GM12878 (cell line): ENCODE data around the gene CADM2. TPM values are rescaled to one million over a fixed set of nuclear protein-coding genes. Genes with fewer than 3 reads are reported as not detected.

Experiments used
- ATAC-seq: fragments of 200-7000 bp; cut with Tn5 transposase; 3 replicates; pipeline ENCODE4 v1.9.1; 2020; ENCODE audit warnings: mild to moderate bottlenecking, moderate library complexity
- BruUV-seq: library from RNA; stranded (reverse); fragments of 400-500 nt; replicated peaks from 2 replicates; lab custom pipeline; 2021; lab: Mats Ljungman, UMichigan
- CTCF ChIA-PET: fragments of 300-600 bp; sonication (Branson Sonifier 250); formaldehyde crosslinking; extraction: SDS; loops from one replicate; lab custom pipeline; 2021; ENCODE audit warnings: inconsistent platforms; lab: Yijun Ruan, JAX
- POLR2A ChIA-PET: fragments of 350-600 bp; formaldehyde crosslinking; extraction: SDS; loops from one replicate; lab custom pipeline; 2021; ENCODE audit warnings: inconsistent platforms; lab: Charles Lee
- RAD21 ChIA-PET: fragments of 300-600 bp; sonication (Branson Sonifier 250); formaldehyde crosslinking; loops from one replicate; lab custom pipeline; 2023; ENCODE audit warnings: antibody characterized with exemption; ENCODE audit not compliant: unreplicated experiment; lab: Charles Lee
- SMC1A ChIA-PET: fragments of 300-600 bp; sonication (Branson Sonifier 250); formaldehyde crosslinking; loops from one replicate; lab custom pipeline; 2023; ENCODE audit not compliant: unreplicated experiment, uncharacterized antibody; lab: Charles Lee
- DNase-seq: peaks from one replicate; pipeline ENCODE4 v3.0.0-alpha.2; 2011; ENCODE audit warnings: low read depth, low spot score
- FAIRE-seq: peaks from 3 replicates; lab custom pipeline; 2011; peaks lifted over from hg19 to GRCh38; lab: Jason Lieb, UNC
- H2AFZ ChIP-seq: 2 replicates; pipeline ENCODE4 v1.6.0; 2011; ENCODE audit warnings: low read depth, low read length, control low read depth; ENCODE audit not compliant: control insufficient read depth
- H3K27ac ChIP-seq: 2 replicates; pipeline ENCODE4 v1.5.1; 2011; ENCODE audit warnings: control low read depth; ENCODE audit not compliant: control insufficient read depth, insufficient read depth
- H3K27me3 ChIP-seq, 2 experiments: replicated peaks in 1 of 2; 2 replicates each; pipeline versions ENCODE4 v1.6.0 to v1.6.1; 2011; ENCODE audit warnings: low read length in 1 of 2; ENCODE audit not compliant: control insufficient read depth in 2 of 2, insufficient read depth in 2 of 2
- H3K36me3 ChIP-seq, 2 experiments: 2 replicates each; pipeline ENCODE4 v1.5.1; 2011; ENCODE audit warnings: low read length in 1 of 2; ENCODE audit not compliant: control insufficient read depth in 2 of 2, insufficient read depth in 2 of 2
- H3K4me1 ChIP-seq: 2 replicates; pipeline ENCODE4 v1.6.1; 2011; ENCODE audit warnings: mild to moderate bottlenecking, low read length, moderate library complexity, mixed read lengths; ENCODE audit not compliant: control insufficient read depth, insufficient read depth
- H3K4me2 ChIP-seq: 2 replicates; pipeline ENCODE4 v1.6.0; 2011; ENCODE audit warnings: control low read depth; ENCODE audit not compliant: control insufficient read depth, insufficient read depth
- H3K4me3 ChIP-seq: fragments of 200-600 bp; sonication (generic); 2 replicates; pipeline ENCODE4 v1.5.1; 2016
- H3K79me2 ChIP-seq: 2 replicates; pipeline ENCODE4 v1.6.0; 2011; ENCODE audit warnings: low read length; ENCODE audit not compliant: control insufficient read depth, insufficient read depth
- H3K9ac ChIP-seq: 2 replicates; pipeline ENCODE4 v1.8.0; 2011; ENCODE audit warnings: low read length, control low read depth, mixed read lengths; ENCODE audit not compliant: control insufficient read depth, insufficient read depth
- H3K9me3 ChIP-seq: replicated peaks from 3 replicates; pipeline ENCODE4 v1.5.1; 2011; ENCODE audit warnings: mild to moderate bottlenecking, low read length; ENCODE audit not compliant: control insufficient read depth, insufficient read depth
- H4K20me1 ChIP-seq: 2 replicates; pipeline ENCODE4 v1.6.0; 2011; ENCODE audit not compliant: control insufficient read depth, insufficient read depth
- BHLHE40 ChIP-seq, 2 experiments: fragments of 450-650 bp in 1 of 2; IDR thresholded peaks; 2 replicates each; pipeline ENCODE4 v1.6.1; 2011 to 2017; ENCODE audit warnings: low read depth in 2 of 2, borderline replicate concordance in 1 of 2, improper control_type of control experiment in 1 of 2, low read length in 1 of 2, mild to moderate bottlenecking in 1 of 2
- CBX3 ChIP-seq: fragments of 200-600 bp; sonication (generic); IDR thresholded peaks from 2 replicates; pipeline ENCODE4 v1.6.1; 2016; ENCODE audit warnings: low read depth, borderline replicate concordance
- CHD1 ChIP-seq: IDR thresholded peaks from 2 replicates; pipeline ENCODE4 v1.6.1; 2012; ENCODE audit warnings: low read depth, low read length, improper control_type of control experiment
- CHD2 ChIP-seq: IDR thresholded peaks from 2 replicates; pipeline ENCODE4 v1.6.1; 2011; ENCODE audit warnings: low read depth, low read length, improper control_type of control experiment, borderline replicate concordance
- CREB1 ChIP-seq: IDR thresholded peaks from 2 replicates; pipeline ENCODE4 v1.6.1; 2012; ENCODE audit warnings: low read depth, mild to moderate bottlenecking, inconsistent platforms
- DPF2 ChIP-seq: fragments of 450-650 bp; IDR thresholded peaks from 2 replicates; pipeline ENCODE4 v1.6.1; 2017; ENCODE audit warnings: mild to moderate bottlenecking
- E2F4 ChIP-seq: IDR thresholded peaks from 2 replicates; pipeline ENCODE4 v1.6.1; 2012; ENCODE audit warnings: low read depth, low read length, improper control_type of control experiment
- MTA2 ChIP-seq: fragments of 450-650 bp; IDR thresholded peaks from 2 replicates; pipeline ENCODE4 v1.6.1; 2016; ENCODE audit warnings: low read depth, mild to moderate bottlenecking, moderate library complexity
- MTA3 ChIP-seq: IDR thresholded peaks from 2 replicates; pipeline ENCODE4 v1.6.1; 2012; ENCODE audit warnings: low read length, inconsistent platforms, borderline replicate concordance
- NR2C2 ChIP-seq: IDR thresholded peaks from 2 replicates; pipeline ENCODE4 v1.6.1; 2011; ENCODE audit warnings: borderline replicate concordance, low read depth; ENCODE audit not compliant: control insufficient read depth, insufficient read length
- NRF1 ChIP-seq: conservative IDR thresholded peaks from 2 replicates; pipeline ENCODE4 v1.6.1; 2011; ENCODE audit warnings: mild to moderate bottlenecking, low read depth, low read length, improper control_type of control experiment
- RCOR1 ChIP-seq: conservative IDR thresholded peaks from 2 replicates; pipeline ENCODE4 v1.6.1; 2012; ENCODE audit warnings: low read depth, low read length, improper control_type of control experiment
- RELA ChIP-seq: fragments of 450-650 bp; IDR thresholded peaks from 2 replicates; pipeline ENCODE4 v1.8.0; 2014; ENCODE audit warnings: borderline replicate concordance; ENCODE audit not compliant: partially characterized antibody
- RUNX3 ChIP-seq: IDR thresholded peaks from 2 replicates; pipeline ENCODE4 v1.6.1; 2012; ENCODE audit warnings: low read length, inconsistent platforms
- STAT1 ChIP-seq: fragments of 450-650 bp; conservative IDR thresholded peaks from 2 replicates; pipeline ENCODE4 v1.6.1; 2014; ENCODE audit warnings: antibody characterized with exemption, mild to moderate bottlenecking
- ZBTB40 ChIP-seq: fragments of 450-650 bp; IDR thresholded peaks from 2 replicates; pipeline ENCODE4 v1.6.1; 2016; ENCODE audit warnings: mild to moderate bottlenecking, moderate library complexity, borderline replicate concordance
- in situ Hi-C: fragments of 300-500 bp; cut with MboI; formaldehyde crosslinking; loops from 9 replicates; pipeline ENCODE4 v1.14.3; 2018; ENCODE audit warnings: mixed read lengths
- intact Hi-C: fragments of 100-400 bp; cut with micrococcal nuclease; formaldehyde crosslinking; loops from one replicate; pipeline ENCODE4 v1.14.2; 2022; ENCODE audit not compliant: unreplicated experiment
- polyA plus RNA-seq, 11 experiments: library from polyadenylated mRNA; depleted of rRNA in 4 of 11; unstranded in 6 of 11; stranded (reverse) in 5 of 11; fragments of >200 nt; fragmentation: Nextera tagmentation in 4 of 11; fragmentation: Illumina TruSeq in 1 of 11; extraction: Ambion mirVana in 4 of 11; extraction: Trizol in 1 of 11; gene quantifications; 1 replicate in 1 of 11; 2 replicates in 10 of 11; pipeline versions ENCODE4 v1.2.1 to v1.2.3, GENCODE V29; 2011 to 2016; ENCODE audit warnings: inconsistent platforms in 2 of 11, missing spikeins in 2 of 11, low read depth in 1 of 11
- total RNA-seq, 4 experiments: library from RNA; depleted of rRNA in 3 of 4; stranded (reverse); fragments of >200 nt in 3 of 4; fragmentation: Illumina TruSeq in 1 of 4; extraction: Trizol in 1 of 4; gene quantifications; 2 replicates each; pipeline versions ENCODE4 v1.2.1 to v1.2.3, GENCODE V29; 2013 to 2021

CADM2 gene
- total and polyA plus RNA-seq, 10 of the 15 experiments (the other 5 are each of a cell fraction or from before 2014, with no cell fraction given): 0.13 TPM; not detected in 9

GRCh38 chr3:85846940-85847339 is 888.2 kb downstream of the CADM2 start:
- FAIRE-seq (no peak), ATAC-seq (no peak), DNase-seq (no peak)
- BruUV-seq: no TSS peak
- Histone ChIP-seq H3K4me1 (no peaks in the 10 kb centered on the region), H3K9ac (no peak overlapping the region), H3K4me2 (no peak overlapping the region), H3K9me3 (no peaks in the 10 kb centered on the region), H3K36me3 (no peaks in the 10 kb centered on the region), H3K79me2 (no peaks in the 10 kb centered on the region), H3K27me3 (no peaks in the 10 kb centered on the region), H3K27ac (no peak overlapping the region), H4K20me1 (no peaks in the 10 kb centered on the region), H3K4me3 (no peak overlapping the region), H2AFZ (no peak overlapping the region)
- ChIA-PET SMC1A (no interaction called here), POLR2A (no interaction called here), CTCF (no interaction called here), RAD21 (no interaction called here)
- intact Hi-C loops: no loop called here
- TF ChIP-seq CHD2: no peak
- no peak for TF ChIP-seq CHD1
- TF ChIP-seq ZBTB40: no peak
- in situ Hi-C loops: no loop called here

GRCh38 chr3:85851071-85851470 is 892.3 kb downstream of the CADM2 start:
- ChIA-PET SMC1A (no interaction called here), RAD21 (no interaction called here), CTCF (no interaction called here), POLR2A (no interaction called here)
- no peaks in the 10 kb centered on the region for H3K36me3 ChIP-seq
- FAIRE-seq: no peak
- H3K79me2 ChIP-seq: no peaks in the 10 kb centered on the region
- H3K4me1 ChIP-seq: no peaks in the 10 kb centered on the region
- no peak for ATAC-seq
- DNase-seq: no peak
- H3K27me3 ChIP-seq: no peaks in the 10 kb centered on the region
- no peak overlapping the region for H3K27ac ChIP-seq
- no peak overlapping the region for H3K4me2 ChIP-seq
- intact Hi-C loops (no loop called here), in situ Hi-C loops (no loop called here)
- H4K20me1 ChIP-seq: no peaks in the 10 kb centered on the region
- H3K4me3 ChIP-seq: no peak overlapping the region
- no peaks in the 10 kb centered on the region for H3K9me3 ChIP-seq
- no TSS peak for BruUV-seq
- H3K9ac ChIP-seq: no peak overlapping the region
- no peak overlapping the region for H2AFZ ChIP-seq
- no peak for TF ChIP-seq STAT1
- TF ChIP-seq RCOR1: no peak
- no peak for TF ChIP-seq RELA
- no peak for TF ChIP-seq BHLHE40 (IDR thresholded peaks at IDR 0.05; ENCODE audit: borderline replicate concordance in 1 of 2, low read depth in 2 of 2, low read length in 1 of 2)
- TF ChIP-seq RUNX3: no peak
- no peak for TF ChIP-seq CREB1
- no peak for TF ChIP-seq NR2C2
- TF ChIP-seq MTA3: no peak
- no peak for TF ChIP-seq CBX3
- TF ChIP-seq DPF2: no peak
- no peak for TF ChIP-seq MTA2
- no peak for TF ChIP-seq E2F4
- TF ChIP-seq NRF1: no peak
- no peak for TF ChIP-seq CHD1
